HG03060 (cell line): ENCODE results near the gene PTPRG.
A peak's percentile ranks its signal among the peaks of the same experiment; 100 is the strongest.

ENCODE experiments used
- ATAC-seq: cut with Tn5 transposase; IDR thresholded peaks from one replicate; pipeline ENCODE4 v1.9.1; 2021; ENCODE audit warnings: low read depth, moderate number of reproducible peaks; ENCODE audit not compliant: unreplicated experiment

The PTPRG gene

GRCh38 chr3:61872077-61872706 lies 310.8 kb downstream of the PTPRG start:
- no peak for ATAC-seq

GRCh38 chr3:61875046-61875844 lies 313.9 kb downstream of the PTPRG start:
- ATAC-seq = no peak

- ATAC-seq = no peak
Observed at GRCh38 chr3:61875976-61876671, 314.8 kb downstream of the PTPRG start.

GRCh38 chr3:61876797-61877196 lies 315.4 kb downstream of the PTPRG start:
- no peak for ATAC-seq

GRCh38 chr3:61877359-61878138 lies 316.2 kb downstream of the PTPRG start:
- ATAC-seq = peak; percentile 95

GRCh38 chr3:61882253-61882652 lies 320.9 kb downstream of the PTPRG start:
- no peak for ATAC-seq

- no peak for ATAC-seq
Observed at GRCh38 chr3:61884794-61885193, 323.4 kb downstream of the PTPRG start.

- ATAC-seq = no peak
Observed at GRCh38 chr3:61885414-61885813, 324.0 kb downstream of the PTPRG start.

- no peak for ATAC-seq
Observed at GRCh38 chr3:61887206-61887605, 325.8 kb downstream of the PTPRG start.

- ATAC-seq = no peak
Observed at GRCh38 chr3:61889259-61889658, 327.9 kb downstream of the PTPRG start.

- no peak for ATAC-seq
Observed at GRCh38 chr3:61890167-61890566, 328.8 kb downstream of the PTPRG start.

GRCh38 chr3:61890586-61890985 lies 329.2 kb downstream of the PTPRG start:
- no peak for ATAC-seq

- ATAC-seq = no peak
Observed at GRCh38 chr3:61892891-61893290, 331.5 kb downstream of the PTPRG start.

GRCh38 chr3:61893840-61894566 lies 332.6 kb downstream of the PTPRG start:
- no peak for ATAC-seq

GRCh38 chr3:61894988-61895935 lies 333.9 kb downstream of the PTPRG start:
- ATAC-seq = peak; percentile 98

- no peak for ATAC-seq
Observed at GRCh38 chr3:61896251-61896650, 334.9 kb downstream of the PTPRG start.

- no peak for ATAC-seq
Observed at GRCh38 chr3:61897848-61898247, 336.5 kb downstream of the PTPRG start.

- ATAC-seq = no peak
Observed at GRCh38 chr3:61899700-61900462, 338.5 kb downstream of the PTPRG start.
